MM.1S (cell line): ENCODE measurements around the gene ADD2.

Experiments
- EZH2phosphoT487 ChIP-seq: fragments of 300-600 bp; sonication (generic); IDR thresholded peaks from 2 replicates; pipeline ENCODE4 v1.6.1; 2018; ENCODE audit warnings: antibody characterized with exemption, low read length
- TF ChIP-seq, protein P1 (sequence below): fragments of 300-600 bp; sonication (generic); IDR thresholded peaks from 2 replicates; pipeline ENCODE4 v1.5.1; 2016; ENCODE audit warnings: antibody characterized with exemption, low read length, mixed read lengths

DNA sequence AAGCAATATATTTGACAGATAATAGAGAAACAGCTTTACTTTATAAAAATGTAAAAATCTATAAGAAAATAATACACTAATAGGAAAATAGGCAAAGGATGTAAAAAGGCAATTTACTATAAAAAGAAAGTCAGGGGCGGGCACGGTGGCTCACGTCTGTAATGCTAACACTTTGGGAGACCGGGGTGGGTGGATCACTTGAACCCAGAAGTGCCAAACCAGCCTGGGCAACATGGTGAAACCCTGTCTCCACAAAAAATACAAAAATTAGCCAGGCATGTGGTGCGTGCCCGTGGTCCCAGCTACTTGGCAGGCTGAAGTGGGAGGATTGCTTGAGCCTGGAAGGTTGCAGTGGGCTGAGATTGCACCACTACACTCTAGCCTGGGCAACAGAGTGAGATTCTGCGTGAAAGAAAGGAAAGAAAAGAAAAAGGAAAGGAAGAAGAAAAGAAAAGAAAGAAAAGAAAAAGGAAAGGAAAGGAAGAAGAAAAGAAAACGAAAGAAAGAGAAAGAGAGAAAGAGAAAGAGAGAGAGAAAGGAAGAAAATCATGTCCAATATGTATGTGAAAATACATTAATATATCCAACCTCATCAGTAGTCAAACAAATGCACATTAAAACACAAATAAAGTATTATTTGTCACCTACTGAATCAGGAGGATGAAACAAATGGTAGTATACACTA, 65.1 kb downstream of the ADD2 start:
- TF ChIP-seq, protein P1, sequence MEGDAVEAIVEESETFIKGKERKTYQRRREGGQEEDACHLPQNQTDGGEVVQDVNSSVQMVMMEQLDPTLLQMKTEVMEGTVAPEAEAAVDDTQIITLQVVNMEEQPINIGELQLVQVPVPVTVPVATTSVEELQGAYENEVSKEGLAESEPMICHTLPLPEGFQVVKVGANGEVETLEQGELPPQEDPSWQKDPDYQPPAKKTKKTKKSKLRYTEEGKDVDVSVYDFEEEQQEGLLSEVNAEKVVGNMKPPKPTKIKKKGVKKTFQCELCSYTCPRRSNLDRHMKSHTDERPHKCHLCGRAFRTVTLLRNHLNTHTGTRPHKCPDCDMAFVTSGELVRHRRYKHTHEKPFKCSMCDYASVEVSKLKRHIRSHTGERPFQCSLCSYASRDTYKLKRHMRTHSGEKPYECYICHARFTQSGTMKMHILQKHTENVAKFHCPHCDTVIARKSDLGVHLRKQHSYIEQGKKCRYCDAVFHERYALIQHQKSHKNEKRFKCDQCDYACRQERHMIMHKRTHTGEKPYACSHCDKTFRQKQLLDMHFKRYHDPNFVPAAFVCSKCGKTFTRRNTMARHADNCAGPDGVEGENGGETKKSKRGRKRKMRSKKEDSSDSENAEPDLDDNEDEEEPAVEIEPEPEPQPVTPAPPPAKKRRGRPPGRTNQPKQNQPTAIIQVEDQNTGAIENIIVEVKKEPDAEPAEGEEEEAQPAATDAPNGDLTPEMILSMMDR, result no peak
- TF ChIP-seq EZH2phosphoT487, result no peak
